Activated CD4-positive, CD25-positive, alpha-beta regulatory T cell (primary cell): Measurements from ENCODE around the gene NDUFS3.
"Not testable (repeated sequence)": the region's sequence is repeated elsewhere in the genome, so short reads cannot be mapped to it uniquely, and the experiment has no call there.

Source experiments
- DNase-seq, 4 experiments: peaks; one replicate each; lab custom pipeline; 2025; lab: John Stamatoyannopoulos, UW

Gene NDUFS3

DNA sequence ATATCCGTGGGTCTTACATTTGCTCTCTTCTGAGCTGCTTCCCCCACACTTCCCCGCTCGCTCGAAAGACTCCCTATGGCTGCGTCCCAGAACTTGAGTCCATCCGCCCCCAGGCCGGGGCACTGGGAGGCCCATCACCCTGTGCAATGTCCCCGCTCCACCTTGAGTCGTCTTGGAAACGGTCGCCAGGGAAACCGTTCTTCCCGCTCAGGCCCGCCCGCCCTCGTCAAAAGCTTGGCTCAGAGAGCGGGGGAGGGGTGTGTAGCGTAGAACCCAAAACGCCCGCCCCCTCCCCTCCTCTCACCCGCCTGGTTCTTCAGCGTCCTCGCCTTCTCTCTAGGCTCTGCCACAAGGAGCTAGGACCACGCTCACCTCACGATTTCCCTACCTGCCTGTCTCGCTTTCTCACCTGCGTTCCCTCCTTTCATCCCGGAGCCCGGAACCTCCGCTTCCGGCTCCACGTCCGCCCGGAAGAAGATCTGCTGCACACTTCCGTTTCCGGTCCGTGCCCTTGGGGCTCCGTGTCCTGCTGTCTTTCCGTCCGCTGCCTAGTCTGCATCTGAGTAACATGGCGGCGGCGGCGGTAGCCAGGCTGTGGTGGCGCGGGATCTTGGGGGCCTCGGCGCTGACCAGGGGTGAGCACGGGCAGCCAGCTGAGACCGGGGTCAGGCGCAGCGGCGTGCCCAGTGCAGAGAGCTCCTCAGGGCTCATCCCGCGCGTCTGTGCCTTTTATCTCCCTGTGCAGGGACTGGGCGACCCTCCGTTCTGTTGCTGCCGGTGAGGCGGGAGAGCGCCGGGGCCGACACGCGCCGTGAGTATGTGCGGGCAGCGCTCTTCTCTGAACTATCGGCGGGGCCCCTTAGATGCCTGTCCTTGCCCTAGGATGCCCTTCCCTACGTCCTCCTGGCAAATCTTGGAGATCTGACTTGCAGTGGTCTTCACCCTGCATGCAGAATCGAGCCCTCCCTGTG, at the start of gene NDUFS3, which contains the start of gene KBTBD4:
Gene NDUFS3 (plus strand): TSS at position 551 of the 971 bp plus-strand sequence. CDS start 18 bp downstream, at position 569.
Gene KBTBD4 (minus strand): TSS at position 447 of the 971 bp plus-strand sequence. CDS start 19 bp downstream, at position 428.
- DNase-seq, result peak; percentile 71 to 76 (median 76)

- DNase-seq, result no peak
Measured at GRCh38 chr11:47529951-47530350, 48.9 kb upstream of the NDUFS3 start.

- DNase-seq, result not testable (repeated sequence)
Measured at GRCh38 chr11:47530721-47531120, 48.2 kb upstream of the NDUFS3 start.

- no peak for DNase-seq
Measured at GRCh38 chr11:47531666-47532065, 47.2 kb upstream of the NDUFS3 start.

DNA sequence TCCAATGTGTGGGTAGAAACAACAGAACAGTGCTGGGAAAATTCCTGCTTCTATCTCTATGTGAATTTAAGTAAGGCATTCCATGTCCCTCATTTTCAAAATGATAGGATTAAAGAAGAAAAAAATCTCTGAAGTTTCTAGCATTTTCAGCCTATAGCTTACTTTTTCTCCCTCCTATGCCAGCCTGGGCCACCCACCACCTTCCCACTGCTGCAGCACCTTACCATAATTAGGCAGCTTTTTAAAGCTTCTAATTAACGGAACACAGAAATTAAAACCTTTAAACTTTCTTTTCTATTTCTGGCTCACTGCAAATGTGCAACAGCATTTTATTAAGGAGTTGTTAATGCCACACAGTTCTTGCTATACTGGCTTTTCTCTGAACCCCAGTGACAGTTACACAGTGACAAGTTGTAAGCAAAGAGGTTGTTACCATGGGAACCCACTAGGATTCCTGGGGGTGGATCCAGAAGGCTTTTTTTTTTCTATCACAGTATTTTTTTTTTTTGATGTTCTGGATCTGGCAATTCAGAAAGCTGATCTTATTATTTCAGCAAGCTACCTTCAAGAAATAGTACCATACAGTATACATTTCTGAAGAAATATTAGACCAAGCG, 46.2 kb upstream of the NDUFS3 start:
- DNase-seq, result no peak

DNA sequence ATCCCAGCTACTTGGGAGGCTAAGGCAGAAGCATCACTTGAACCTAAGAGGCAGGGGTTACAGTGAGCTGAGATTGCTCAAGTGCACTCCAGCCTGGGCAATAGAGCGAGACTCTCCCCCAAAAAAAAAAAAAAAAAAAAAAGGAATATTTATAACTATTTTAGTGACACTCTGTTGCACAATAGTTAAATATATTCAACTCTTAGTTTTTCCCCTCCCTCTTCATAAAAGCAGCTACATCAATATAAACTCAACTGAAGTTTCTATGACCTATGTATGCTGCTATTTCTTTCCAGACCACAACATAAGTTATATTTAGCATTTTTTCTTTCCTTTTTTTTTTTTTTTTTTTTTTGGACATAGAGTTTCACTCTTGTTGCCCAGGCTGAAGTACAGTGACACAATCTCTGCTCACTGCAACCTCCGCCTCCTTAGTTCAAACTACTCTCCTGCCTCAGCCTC, 45.2 kb upstream of the NDUFS3 start:
- DNase-seq, result no peak

DNA sequence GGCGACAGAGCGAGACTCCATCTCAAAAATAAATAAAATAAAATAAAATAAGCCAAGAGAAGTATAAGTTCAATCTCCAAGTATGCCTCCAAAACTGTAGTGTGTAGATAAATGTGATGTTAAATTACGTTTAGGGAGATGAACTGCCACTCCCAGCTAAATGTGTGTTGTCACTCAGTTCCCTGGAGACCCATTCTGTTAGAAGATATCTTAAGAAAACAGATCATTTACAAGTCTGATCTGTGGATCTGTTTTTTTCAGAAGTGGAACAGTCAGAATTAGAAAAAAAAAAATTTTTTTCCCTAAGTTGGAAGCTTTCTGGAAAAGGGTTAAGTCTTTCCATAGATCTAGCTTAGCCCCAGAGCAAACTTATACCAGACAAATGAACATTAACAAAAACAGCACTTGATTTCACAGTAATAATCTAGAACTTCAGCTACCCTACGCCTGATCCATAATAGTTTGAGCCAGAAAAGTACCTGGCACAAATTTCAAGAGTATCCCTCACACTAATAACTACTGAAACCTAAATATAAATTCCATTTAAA, 44.1 kb upstream of the NDUFS3 start:
- DNase-seq, result no peak

GRCh38 chr11:47536915-47537314, 42.0 kb upstream of the NDUFS3 start:
- DNase-seq, result no peak

- DNase-seq, result no peak
Measured at GRCh38 chr11:47538741-47539565, 39.9 kb upstream of the NDUFS3 start.

DNA sequence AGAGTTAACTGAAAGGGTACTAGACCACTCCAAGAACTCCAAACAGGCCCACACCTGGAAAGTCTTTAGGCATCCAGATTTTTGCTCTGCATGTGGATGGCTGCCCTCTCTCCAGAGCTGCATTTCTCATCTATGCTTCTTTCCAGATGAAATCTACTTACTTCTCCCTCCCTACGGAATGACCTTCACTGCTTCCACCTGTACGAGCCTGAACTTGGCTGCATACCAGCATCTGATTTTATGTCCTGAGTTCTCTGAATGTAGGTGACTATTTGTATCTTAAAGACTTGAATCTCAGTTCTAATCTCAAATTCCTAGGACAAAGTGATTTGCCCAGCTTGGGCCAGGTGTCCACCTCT, 39.2 kb upstream of the NDUFS3 start:
- no peak for DNase-seq

DNA sequence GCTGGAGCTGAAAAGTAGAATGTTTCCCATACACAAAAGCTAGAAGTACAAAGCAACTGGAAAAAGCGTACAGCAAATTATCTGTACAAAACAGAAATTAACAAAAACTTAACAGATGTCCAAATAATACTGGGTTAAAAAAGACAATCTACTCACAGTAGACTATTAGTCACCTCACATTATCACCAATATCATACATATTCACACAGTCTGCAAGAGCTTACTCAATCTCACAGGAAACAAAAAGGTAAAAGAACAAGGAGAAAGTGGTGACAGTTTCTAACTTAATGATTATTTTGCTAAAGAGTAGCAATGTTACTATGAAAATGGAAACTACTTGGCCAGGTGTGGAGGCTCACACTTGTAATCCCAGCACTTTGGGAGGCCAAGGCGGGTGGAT, 37.8 kb upstream of the NDUFS3 start:
- no peak for DNase-seq

DNA sequence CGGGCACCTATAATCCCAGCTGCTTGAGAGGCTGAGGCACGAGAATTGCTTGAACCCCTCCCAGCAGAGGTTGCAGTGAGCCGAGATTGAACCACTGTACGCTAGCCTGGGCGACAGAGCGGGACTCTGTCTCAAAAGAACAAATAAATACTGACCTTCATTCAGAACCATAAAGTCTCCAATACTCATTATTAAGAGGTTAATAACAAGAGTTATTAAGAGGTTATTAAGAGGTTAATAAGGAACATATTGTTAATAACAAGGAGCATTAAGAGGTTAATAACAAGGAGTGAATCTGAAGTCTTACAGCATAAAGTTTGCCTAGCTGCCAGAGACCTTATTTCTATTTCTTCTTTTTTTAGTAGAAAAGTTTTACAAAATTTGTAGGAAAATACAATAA, 33.6 kb upstream of the NDUFS3 start:
- DNase-seq, result no peak

- not testable (repeated sequence) for DNase-seq
Measured at GRCh38 chr11:47546274-47546673, 32.6 kb upstream of the NDUFS3 start.

GRCh38 chr11:47550288-47551047, 28.4 kb upstream of the NDUFS3 start:
- DNase-seq, result no peak

DNA sequence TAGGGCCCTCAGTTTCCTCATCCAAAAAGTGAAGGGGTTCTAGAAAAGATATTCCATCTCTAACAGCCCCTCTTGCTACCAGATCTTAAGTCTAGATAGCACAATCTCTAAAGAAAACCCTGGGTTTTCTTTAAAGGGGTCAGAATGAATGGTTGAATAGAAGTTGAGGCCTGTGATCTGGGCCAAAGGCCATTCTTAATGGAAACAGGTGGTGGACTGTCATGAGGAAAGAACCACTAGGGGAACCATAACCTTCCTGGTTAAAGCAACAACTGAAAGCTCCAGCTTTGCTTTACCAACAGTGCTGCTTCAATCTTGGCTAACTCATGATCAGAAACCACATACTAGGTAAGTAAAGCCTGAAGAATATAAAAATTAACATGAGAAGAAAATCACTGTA, 27.8 kb upstream of the NDUFS3 start:
- no peak for DNase-seq

- no peak for DNase-seq
Measured at GRCh38 chr11:47552056-47552565, 26.8 kb upstream of the NDUFS3 start.

- peak; percentile 79 to 88 (median 86) for DNase-seq
Measured at GRCh38 chr11:47552566-47553405, 26.1 kb upstream of the NDUFS3 start, which contains the start of gene CELF1. Gene CELF1 (minus strand): TSS chr11:47553132. CDS start chr11:47499523, 53,609 bp downstream.

DNA sequence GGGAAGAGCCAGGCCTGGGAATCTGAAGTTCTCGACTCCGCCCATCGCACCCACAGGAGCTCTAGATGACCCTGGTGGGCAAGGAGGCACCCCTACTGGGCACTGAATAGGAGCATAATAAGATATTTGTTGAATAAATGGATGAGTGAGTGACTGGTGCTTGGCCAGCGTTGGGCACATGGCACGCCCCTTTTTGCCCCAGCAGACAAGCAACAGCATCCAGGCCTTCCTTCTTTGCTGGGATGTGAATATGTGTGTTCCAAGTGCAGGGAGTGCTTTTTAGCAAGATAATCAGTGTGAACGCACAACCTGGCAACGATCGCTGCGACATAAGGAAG, 25.5 kb upstream of the NDUFS3 start:
- no peak for DNase-seq

GRCh38 chr11:47557004-47557403, 21.9 kb upstream of the NDUFS3 start:
- not testable (repeated sequence) for DNase-seq

DNA sequence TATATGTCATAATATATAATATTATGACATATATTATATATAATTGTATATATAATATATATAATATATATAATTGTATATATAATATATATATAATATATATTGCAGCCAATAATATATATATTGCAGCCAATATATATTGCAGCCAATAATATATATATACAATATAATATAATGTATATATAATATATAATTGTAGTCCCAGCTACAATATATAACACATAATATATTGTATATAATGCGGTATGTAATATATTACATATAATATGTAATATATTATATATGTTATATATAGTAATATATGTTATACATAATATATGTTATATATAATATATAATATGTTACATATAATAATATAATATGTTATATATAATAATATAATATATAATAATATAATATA, 20.2 kb upstream of the NDUFS3 start:
- DNase-seq, result no peak
